Measurements from ENCODE around the gene YWHAB. TPM values are rescaled to one million over a fixed set of nuclear protein-coding genes. Genes with fewer than 3 reads are reported as not detected.
"Not testable (repeated sequence)": the region's sequence is repeated elsewhere in the genome, so short reads cannot be mapped to it uniquely, and the experiment has no call there.

Gene YWHAB
- total RNA-seq, 2 experiments from 2014 or later: 163 to 167 TPM

DNA sequence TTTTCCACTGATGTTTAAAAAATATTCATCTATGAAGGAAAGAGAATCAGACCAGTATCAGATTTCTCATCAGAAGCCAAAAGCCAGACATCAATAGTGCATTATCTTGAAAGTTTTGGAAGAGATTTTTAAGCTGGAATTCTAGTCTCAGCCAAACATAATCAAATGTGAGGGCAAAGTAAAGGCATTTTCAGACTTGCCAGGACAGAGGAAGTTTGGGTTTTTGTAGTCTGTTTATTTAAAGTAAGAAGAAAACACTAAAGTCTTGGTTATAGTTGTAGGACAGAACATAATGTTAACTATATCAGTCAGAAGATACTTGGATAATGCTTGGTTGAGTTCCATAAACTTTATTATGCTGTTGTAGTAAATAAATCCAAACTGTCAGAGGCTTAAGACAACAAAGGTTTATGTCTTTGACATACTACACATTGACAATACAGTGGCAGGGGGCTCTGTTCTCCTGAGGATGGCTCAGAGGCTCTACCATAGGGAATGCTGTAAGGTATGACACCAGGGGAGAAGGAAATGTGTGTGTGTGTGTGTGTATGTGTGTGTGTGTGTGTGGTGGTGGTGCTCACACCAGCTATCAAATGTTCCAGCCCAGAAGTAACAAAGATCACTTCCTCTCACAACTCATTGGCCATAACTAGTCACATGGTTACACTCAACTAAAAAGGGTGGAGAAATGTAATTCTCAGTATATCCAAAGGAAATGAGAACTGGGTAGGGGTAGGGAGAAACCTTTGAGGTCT lies 26.7 kb upstream of the YWHAB start:
- ChIA-PET CTCF (interaction anchor here (0.6 kb wide), 1 partner anchor 13 kb away, joined by 4 read pairs; no protein-coding TSS in a partner anchor), POLR2A (no interaction called here)
- no peak overlapping the region for H3K27ac Mint-ChIP-seq
- no peaks in the 10 kb centered on the region for H3K27me3 Mint-ChIP-seq
- no peaks in the 10 kb centered on the region for H3K9me3 Mint-ChIP-seq
- Histone ChIP-seq H3K9me3 (ENCODE audit: control insufficient read depth in 1 of 2, insufficient read depth in 1 of 2, low read length in 2 of 2) (no peaks in the 10 kb centered on the region), H3K36me3 (ENCODE audit: insufficient read depth, low read length) (no peaks in the 10 kb centered on the region), H3K4me3 (ENCODE audit: low read length) (no peak overlapping the region), H3K27me3 (ENCODE audit: control insufficient read depth in 1 of 2, insufficient read depth in 2 of 2, low read length in 2 of 2) (no peaks in the 10 kb centered on the region), H3K27ac (ENCODE audit: low read depth in 1 of 2, low read length in 2 of 2) (no peak overlapping the region), H3K4me1 (ENCODE audit: insufficient read depth, low read length) (no peaks in the 10 kb centered on the region)
- TF ChIP-seq, protein P1, sequence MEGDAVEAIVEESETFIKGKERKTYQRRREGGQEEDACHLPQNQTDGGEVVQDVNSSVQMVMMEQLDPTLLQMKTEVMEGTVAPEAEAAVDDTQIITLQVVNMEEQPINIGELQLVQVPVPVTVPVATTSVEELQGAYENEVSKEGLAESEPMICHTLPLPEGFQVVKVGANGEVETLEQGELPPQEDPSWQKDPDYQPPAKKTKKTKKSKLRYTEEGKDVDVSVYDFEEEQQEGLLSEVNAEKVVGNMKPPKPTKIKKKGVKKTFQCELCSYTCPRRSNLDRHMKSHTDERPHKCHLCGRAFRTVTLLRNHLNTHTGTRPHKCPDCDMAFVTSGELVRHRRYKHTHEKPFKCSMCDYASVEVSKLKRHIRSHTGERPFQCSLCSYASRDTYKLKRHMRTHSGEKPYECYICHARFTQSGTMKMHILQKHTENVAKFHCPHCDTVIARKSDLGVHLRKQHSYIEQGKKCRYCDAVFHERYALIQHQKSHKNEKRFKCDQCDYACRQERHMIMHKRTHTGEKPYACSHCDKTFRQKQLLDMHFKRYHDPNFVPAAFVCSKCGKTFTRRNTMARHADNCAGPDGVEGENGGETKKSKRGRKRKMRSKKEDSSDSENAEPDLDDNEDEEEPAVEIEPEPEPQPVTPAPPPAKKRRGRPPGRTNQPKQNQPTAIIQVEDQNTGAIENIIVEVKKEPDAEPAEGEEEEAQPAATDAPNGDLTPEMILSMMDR (IDR thresholded peaks at IDR 0.05): no peak
- intact Hi-C loops (cut with DNase I, micrococcal nuclease): no loop called here
- peaks cover 5% of the 10 kb centered on the region for H3K4me1 Mint-ChIP-seq (ENCODE audit: low read depth)
- no peak for ATAC-seq (ENCODE audit: poor library complexity)
- no peaks in the 10 kb centered on the region for H3K36me3 Mint-ChIP-seq (ENCODE audit: low read depth)
- H3K4me3 Mint-ChIP-seq: no peak overlapping the region
- DNase-seq: peak in 2 of 14 experiments; percentile 5 to 22

DNA sequence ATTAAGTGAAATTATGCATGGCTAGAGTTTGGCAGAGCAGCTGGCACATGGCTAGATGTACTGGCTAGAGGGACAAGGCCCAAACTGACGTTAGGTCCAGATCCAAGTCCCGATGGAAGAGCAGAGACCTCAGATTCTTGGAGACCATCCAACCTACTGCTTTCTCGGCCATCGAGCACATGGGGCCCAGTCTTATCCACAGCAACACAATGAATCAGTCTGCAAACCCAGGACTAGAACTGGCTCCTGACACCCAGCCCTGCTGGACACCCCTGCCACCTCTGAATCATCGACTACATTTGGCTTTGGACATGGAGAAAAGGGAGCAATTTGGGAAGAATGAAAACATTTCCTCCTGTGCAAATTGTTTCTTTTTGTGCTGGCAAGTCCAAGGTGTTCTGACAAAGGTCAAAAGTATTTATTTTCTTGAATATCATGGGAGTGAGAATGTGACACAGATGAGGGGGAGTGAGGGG lies 23.9 kb upstream of the YWHAB start:
- intact Hi-C loops (cut with DNase I, micrococcal nuclease): no loop called here
- no peaks in the 10 kb centered on the region for H3K27me3 ChIP-seq (ENCODE audit: control insufficient read depth in 1 of 2, insufficient read depth in 2 of 2, low read length in 2 of 2)
- H3K4me3 ChIP-seq (ENCODE audit: low read length): no peak overlapping the region
- H3K36me3 ChIP-seq (ENCODE audit: insufficient read depth, low read length): no peaks in the 10 kb centered on the region
- POLR2A ChIA-PET: no interaction called here
- Mint-ChIP-seq H3K27ac (no peak overlapping the region), H3K9me3 (no peaks in the 10 kb centered on the region), H3K4me1 (ENCODE audit: low read depth) (peaks cover 5% of the 10 kb centered on the region), H3K36me3 (ENCODE audit: low read depth) (no peaks in the 10 kb centered on the region), H3K4me3 (no peak overlapping the region), H3K27me3 (no peaks in the 10 kb centered on the region)
- CTCF ChIA-PET: no interaction called here
- TF ChIP-seq, protein P1 (IDR thresholded peaks at IDR 0.05): no peak
- DNase-seq (no peak), ATAC-seq (ENCODE audit: poor library complexity) (no peak)
- H3K9me3 ChIP-seq (ENCODE audit: control insufficient read depth in 1 of 2, insufficient read depth in 1 of 2, low read length in 2 of 2): no peaks in the 10 kb centered on the region
- no peak overlapping the region for H3K27ac ChIP-seq (ENCODE audit: low read depth in 1 of 2, low read length in 2 of 2)
- H3K4me1 ChIP-seq (ENCODE audit: insufficient read depth, low read length): no peaks in the 10 kb centered on the region

DNA sequence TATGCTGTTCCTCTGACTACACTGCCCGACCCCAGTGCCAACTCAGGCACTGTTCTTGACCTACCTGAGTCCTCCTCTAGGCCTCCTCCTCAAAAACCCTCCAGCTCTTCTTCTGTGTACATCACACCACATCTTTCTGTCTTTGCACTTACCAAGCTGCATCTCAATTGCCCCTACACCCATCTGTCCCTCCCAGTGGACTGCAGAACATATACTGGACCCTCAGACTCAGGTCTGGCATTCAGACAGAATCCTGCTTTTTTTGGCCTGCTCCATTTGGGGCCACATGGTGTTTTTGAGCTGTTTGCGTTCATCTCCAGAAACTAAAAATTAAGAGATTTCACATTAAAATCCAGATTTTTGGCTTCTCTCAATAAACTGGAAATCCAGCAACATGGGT lies 23.2 kb upstream of the YWHAB start:
- H3K27me3 Mint-ChIP-seq: peaks cover 4% of the 10 kb centered on the region
- H3K36me3 Mint-ChIP-seq (ENCODE audit: low read depth): no peaks in the 10 kb centered on the region
- H3K4me3 Mint-ChIP-seq: no peak overlapping the region
- H3K27ac Mint-ChIP-seq: no peak overlapping the region
- Histone ChIP-seq H3K36me3 (ENCODE audit: insufficient read depth, low read length) (no peaks in the 10 kb centered on the region), H3K9me3 (ENCODE audit: control insufficient read depth in 1 of 2, insufficient read depth in 1 of 2, low read length in 2 of 2) (no peaks in the 10 kb centered on the region), H3K27ac (ENCODE audit: low read depth in 1 of 2, low read length in 2 of 2) (no peak overlapping the region), H3K4me3 (ENCODE audit: low read length) (no peak overlapping the region), H3K4me1 (ENCODE audit: insufficient read depth, low read length) (peaks cover 3% of the 10 kb centered on the region), H3K27me3 (ENCODE audit: control insufficient read depth in 1 of 2, insufficient read depth in 2 of 2, low read length in 2 of 2) (no peaks in the 10 kb centered on the region)
- POLR2A ChIA-PET: no interaction called here
- H3K4me1 Mint-ChIP-seq (ENCODE audit: low read depth): peaks cover 9% of the 10 kb centered on the region
- CTCF ChIA-PET: no interaction called here
- no peak for ATAC-seq (ENCODE audit: poor library complexity)
- intact Hi-C loops (cut with DNase I, micrococcal nuclease): no loop called here
- TF ChIP-seq, protein P1 (IDR thresholded peaks at IDR 0.05): no peak
- no peak for DNase-seq
- H3K9me3 Mint-ChIP-seq: no peaks in the 10 kb centered on the region

DNA sequence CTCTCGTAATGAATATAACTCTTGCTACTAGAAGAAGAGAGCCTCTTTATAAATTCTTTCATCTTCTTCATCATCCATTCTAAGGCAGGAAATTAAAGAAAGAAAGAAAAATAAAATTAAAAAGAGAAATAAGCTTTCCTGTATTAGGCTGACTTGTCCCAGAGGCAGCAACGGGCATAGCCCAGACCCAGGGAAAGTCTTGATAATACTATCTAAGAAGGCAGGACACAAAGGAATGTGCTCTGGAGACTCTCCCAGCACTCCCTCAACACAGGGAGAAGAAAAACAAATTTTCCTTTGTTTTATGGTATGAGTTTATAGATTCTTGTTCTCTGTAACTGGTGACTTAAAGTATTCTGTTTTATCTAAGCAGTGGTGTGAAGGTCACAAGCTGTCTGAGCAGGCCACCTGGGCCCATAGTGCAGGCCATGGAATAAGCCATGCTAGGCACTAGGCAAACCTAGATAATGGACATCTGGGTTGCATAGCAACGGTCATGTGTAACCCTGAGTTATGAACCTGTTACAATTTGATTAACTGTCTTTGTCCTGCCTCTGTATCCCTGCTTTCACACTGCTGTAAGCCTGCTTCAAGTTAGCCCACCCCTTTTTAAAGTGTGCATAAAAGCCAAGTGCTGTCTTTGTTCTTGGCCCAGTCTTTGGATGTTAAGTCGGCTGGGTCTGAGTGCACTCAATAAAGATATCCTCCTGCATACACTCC lies 22.0 kb upstream of the YWHAB start:
- peaks cover 15% of the 10 kb centered on the region for H3K4me1 Mint-ChIP-seq (ENCODE audit: low read depth)
- H3K4me3 Mint-ChIP-seq; intact Hi-C loops (cut with DNase I, micrococcal nuclease); H3K9me3 ChIP-seq (ENCODE audit: control insufficient read depth in 1 of 2, insufficient read depth in 1 of 2, low read length in 2 of 2); H3K27me3 Mint-ChIP-seq; H3K27ac ChIP-seq (ENCODE audit: low read depth in 1 of 2, low read length in 2 of 2); H3K9me3 Mint-ChIP-seq; H3K36me3 Mint-ChIP-seq (ENCODE audit: low read depth); H3K4me1 ChIP-seq (ENCODE audit: insufficient read depth, low read length); H3K27ac Mint-ChIP-seq; H3K4me3 ChIP-seq (ENCODE audit: low read length); DNase-seq; H3K27me3 ChIP-seq (ENCODE audit: control insufficient read depth in 1 of 2, insufficient read depth in 2 of 2, low read length in 2 of 2); ATAC-seq (ENCODE audit: poor library complexity); H3K36me3 ChIP-seq (ENCODE audit: insufficient read depth, low read length): not testable (repeated sequence)
- CTCF ChIA-PET: interaction anchor here (0.7 kb wide), 1 partner anchor 178 kb away, joined by 3 read pairs; no protein-coding TSS in a partner anchor
- POLR2A ChIA-PET: interaction anchor here (1.2 kb wide), 1 partner anchor 33 kb away, joined by 3 read pairs; no protein-coding TSS in a partner anchor

DNA sequence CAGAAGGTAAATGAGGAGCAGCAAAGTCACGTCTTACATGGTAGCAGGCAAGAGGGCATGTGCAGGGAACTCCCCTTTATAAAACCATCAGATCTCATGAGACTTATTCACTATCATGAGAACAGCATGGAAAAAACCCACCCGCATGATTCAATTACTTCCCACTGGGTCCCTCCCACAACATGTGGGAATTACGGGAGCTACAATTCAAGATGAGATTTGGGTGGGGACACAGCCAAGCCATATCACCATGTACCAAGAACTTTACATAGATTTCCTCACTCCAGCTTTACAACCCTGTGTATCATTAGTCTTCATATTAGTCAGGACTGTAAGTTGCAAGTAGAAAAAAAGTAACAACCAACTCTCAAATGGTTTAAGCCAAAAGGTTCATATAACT lies 21.0 kb upstream of the YWHAB start:
- H3K4me1 Mint-ChIP-seq (ENCODE audit: low read depth); H3K4me3 Mint-ChIP-seq; H3K36me3 Mint-ChIP-seq (ENCODE audit: low read depth); DNase-seq; H3K9me3 ChIP-seq (ENCODE audit: control insufficient read depth in 1 of 2, insufficient read depth in 1 of 2, low read length in 2 of 2); CTCF ChIA-PET; H3K4me1 ChIP-seq (ENCODE audit: insufficient read depth, low read length); H3K27me3 ChIP-seq (ENCODE audit: control insufficient read depth in 1 of 2, insufficient read depth in 2 of 2, low read length in 2 of 2); ATAC-seq (ENCODE audit: poor library complexity); H3K4me3 ChIP-seq (ENCODE audit: low read length); H3K27me3 Mint-ChIP-seq; H3K9me3 Mint-ChIP-seq; intact Hi-C loops (cut with DNase I, micrococcal nuclease); H3K27ac Mint-ChIP-seq; POLR2A ChIA-PET; H3K36me3 ChIP-seq (ENCODE audit: insufficient read depth, low read length); H3K27ac ChIP-seq (ENCODE audit: low read depth in 1 of 2, low read length in 2 of 2): not testable (repeated sequence)

All from CD4-positive, alpha-beta T cell (primary cell).